Lung (tissue), 12 donors: ENCODE results near the gene RMDN2. TPM values are rescaled to one million over a fixed set of nuclear protein-coding genes. Genes with fewer than 3 reads are reported as not detected.

Experiments used
- ATAC-seq: fragments of 200-7000 bp; cut with Tn5 transposase; one replicate; pipeline ENCODE4 v1.9.1; 2020; ENCODE audit warnings: moderate number of reproducible peaks; ENCODE audit not compliant: insufficient read depth, low FRiP score
- DNase-seq, 3 donors: peaks; one replicate each; pipeline ENCODE4 v3.0.0-alpha.2; 2013 to 2017
- H3K27ac ChIP-seq, 2 donors: one replicate each; pipeline ENCODE4 v1.5.1; 2013; ENCODE audit warnings: mild to moderate bottlenecking in 2 of 2, moderate library complexity in 2 of 2, control low read depth in 1 of 2, inconsistent platforms in 1 of 2, low read depth in 1 of 2, low read length in 1 of 2
- H3K27me3 ChIP-seq, 3 donors: one replicate each; pipeline ENCODE4 v1.5.1; 2013; ENCODE audit warnings: low read length in 2 of 3; ENCODE audit not compliant: control insufficient read depth in 3 of 3, insufficient read depth in 3 of 3
- H3K36me3 ChIP-seq, 4 donors: one replicate each; pipeline ENCODE4 v1.5.1; 2013; ENCODE audit warnings: low read length in 4 of 4, mild to moderate bottlenecking in 1 of 4, moderate library complexity in 1 of 4; ENCODE audit not compliant: control insufficient read depth in 4 of 4, insufficient read depth in 4 of 4
- H3K4me1 ChIP-seq, 5 donors: one replicate each; pipeline ENCODE4 v1.5.1; 2013; ENCODE audit warnings: low read length in 5 of 5, mild to moderate bottlenecking in 2 of 5, moderate library complexity in 1 of 5; ENCODE audit not compliant: control insufficient read depth in 5 of 5, insufficient read depth in 5 of 5
- H3K4me3 ChIP-seq: one replicate; pipeline ENCODE4 v1.5.1; 2013; ENCODE audit warnings: mild to moderate bottlenecking, control low read depth, moderate library complexity
- H3K9ac ChIP-seq, 2 donors: one replicate each; pipeline ENCODE4 v1.5.1; 2013; ENCODE audit warnings: low read length in 2 of 2, control low read depth in 1 of 2; ENCODE audit not compliant: insufficient read depth in 1 of 2
- H3K9me3 ChIP-seq, 4 donors: one replicate each; pipeline ENCODE4 v1.5.1; 2013; ENCODE audit warnings: low read length in 3 of 4, mild to moderate bottlenecking in 1 of 4, moderate library complexity in 1 of 4; ENCODE audit not compliant: control insufficient read depth in 4 of 4, insufficient read depth in 3 of 4
- WGBS, 2 donors: extraction: QIAGEN DNeasy Blood & Tissue Kit; methylation state at CpG; one replicate each; pipeline ENCODE4 v1.1.7; 2013; 5-methylcytosine and 5-hydroxymethylcytosine counted together
- polyA plus RNA-seq, 2 donors: library from polyadenylated mRNA; stranded (reverse); fragments of 200-250 nt; gene quantifications; one replicate each; pipeline ENCODE4 v1.2.1, GENCODE V29; 2013
- total RNA-seq, 2 donors: library from RNA; depleted of rRNA in 1 of 2; stranded (reverse); fragments of >200 nt in 1 of 2; gene quantifications; one replicate each; pipeline ENCODE4 v1.2.1, GENCODE V29; 2014 to 2021
- TF ChIP-seq, protein P1 (sequence below): IDR thresholded peaks from 2 replicates; pipeline ENCODE4 v1.5.1; 2012; ENCODE audit warnings: mild to moderate bottlenecking; ENCODE audit errors: control extremely low read depth, extremely low read depth
- donor health status: control.
- donor health status: control.
- donor health status: Bipolar disorder and iron deficiency.
- donor health status: healthy.
- donor health status: DM: yes; HTN: yes; CAD: no.

Gene RMDN2
- total and polyA plus RNA-seq, 4 donors, result 7.7 to 37.9 (median 18.3) TPM

GRCh38 chr2:37885329-37885993 lies 39.6 kb upstream of the RMDN2 start:
- Histone ChIP-seq H3K36me3 (no peaks in the 10 kb centered on the region), H3K9ac (no peak overlapping the region), H3K27ac (no peak overlapping the region), H3K27me3 (peaks cover 0 to 4% (median 0%) of the 10 kb centered on the region in 3 donors), H3K4me1 (peaks cover 0 to 18% (median 0%) of the 10 kb centered on the region in 5 donors), H3K9me3 (no peaks in the 10 kb centered on the region), H3K4me3 (no peak overlapping the region)
- ATAC-seq (no peak), DNase-seq (no peak)
- TF ChIP-seq, protein P1, sequence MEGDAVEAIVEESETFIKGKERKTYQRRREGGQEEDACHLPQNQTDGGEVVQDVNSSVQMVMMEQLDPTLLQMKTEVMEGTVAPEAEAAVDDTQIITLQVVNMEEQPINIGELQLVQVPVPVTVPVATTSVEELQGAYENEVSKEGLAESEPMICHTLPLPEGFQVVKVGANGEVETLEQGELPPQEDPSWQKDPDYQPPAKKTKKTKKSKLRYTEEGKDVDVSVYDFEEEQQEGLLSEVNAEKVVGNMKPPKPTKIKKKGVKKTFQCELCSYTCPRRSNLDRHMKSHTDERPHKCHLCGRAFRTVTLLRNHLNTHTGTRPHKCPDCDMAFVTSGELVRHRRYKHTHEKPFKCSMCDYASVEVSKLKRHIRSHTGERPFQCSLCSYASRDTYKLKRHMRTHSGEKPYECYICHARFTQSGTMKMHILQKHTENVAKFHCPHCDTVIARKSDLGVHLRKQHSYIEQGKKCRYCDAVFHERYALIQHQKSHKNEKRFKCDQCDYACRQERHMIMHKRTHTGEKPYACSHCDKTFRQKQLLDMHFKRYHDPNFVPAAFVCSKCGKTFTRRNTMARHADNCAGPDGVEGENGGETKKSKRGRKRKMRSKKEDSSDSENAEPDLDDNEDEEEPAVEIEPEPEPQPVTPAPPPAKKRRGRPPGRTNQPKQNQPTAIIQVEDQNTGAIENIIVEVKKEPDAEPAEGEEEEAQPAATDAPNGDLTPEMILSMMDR, result no peak
- WGBS, 2 donors, result 91 to 92% methylated on average over 3 of the region's 3 CpGs

GRCh38 chr2:37886745-37887144 lies 38.3 kb upstream of the RMDN2 start:
- TF ChIP-seq, protein P1, result no peak
- no peak for ATAC-seq
- peaks cover 0 to 14% (median 0%) of the 10 kb centered on the region in 5 donors for H3K4me1 ChIP-seq
- 87 to 89% methylated on average over 5 of the region's 5 CpGs for WGBS, 2 donors
- no peak for DNase-seq
- no peak overlapping the region for H3K27ac ChIP-seq
- H3K36me3 ChIP-seq, result no peaks in the 10 kb centered on the region
- no peak overlapping the region for H3K9ac ChIP-seq
- no peaks in the 10 kb centered on the region for H3K27me3 ChIP-seq
- no peak overlapping the region for H3K4me3 ChIP-seq
- no peaks in the 10 kb centered on the region for H3K9me3 ChIP-seq

- WGBS, 2 donors, result 70 to 79% methylated on average over 4 of the region's 4 CpGs
Observed at GRCh38 chr2:37887286-37887685, 37.8 kb upstream of the RMDN2 start.

More at GRCh38 chr2:37887286-37887685, 37.8 kb upstream of the RMDN2 start:
- H3K27ac ChIP-seq, result no peak overlapping the region
- H3K27me3 ChIP-seq, result no peaks in the 10 kb centered on the region
- ATAC-seq (no peak), DNase-seq (no peak)
- H3K36me3 ChIP-seq, result no peaks in the 10 kb centered on the region
- no peak overlapping the region for H3K9ac ChIP-seq
- H3K4me1 ChIP-seq, result peaks cover 0 to 17% (median 3%) of the 10 kb centered on the region in 5 donors
- no peaks in the 10 kb centered on the region for H3K9me3 ChIP-seq
- no peak overlapping the region for H3K4me3 ChIP-seq
- TF ChIP-seq, protein P1, result no peak
